GM19043 (cell line): ENCODE measurements around the gene PDIA4.
"Not testable (repeated sequence)": the region's sequence is repeated elsewhere in the genome, so short reads cannot be mapped to it uniquely, and the experiment has no call there.

ENCODE experiments used
- ATAC-seq: cut with Tn5 transposase; IDR thresholded peaks from one replicate; pipeline ENCODE4 v1.9.1; 2021; ENCODE audit warnings: low read depth; ENCODE audit not compliant: unreplicated experiment

Gene PDIA4

GRCh38 chr7:149038641-149039040 lies 10.3 kb upstream of the PDIA4 start:
- ATAC-seq: not testable (repeated sequence)

GRCh38 chr7:149036676-149037075 lies 8.4 kb upstream of the PDIA4 start:
- ATAC-seq: no peak

GRCh38 chr7:149031353-149031910 lies 3.1 kb upstream of the PDIA4 start:
- ATAC-seq: no peak

GRCh38 chr7:149030439-149030838 lies 2.1 kb upstream of the PDIA4 start:
- not testable (repeated sequence) for ATAC-seq

GRCh38 chr7:149027611-149028345 lies 527 bp downstream of the PDIA4 start:
- no peak for ATAC-seq

GRCh38 chr7:149027055-149027454 lies 1.2 kb downstream of the PDIA4 start:
- ATAC-seq: no peak

GRCh38 chr7:149023662-149024061 lies 4.6 kb downstream of the PDIA4 start:
- ATAC-seq: no peak

GRCh38 chr7:149022756-149023360 lies 5.4 kb downstream of the PDIA4 start:
- no peak for ATAC-seq

- ATAC-seq: no peak
Measured at GRCh38 chr7:149021725-149022062, 6.6 kb downstream of the PDIA4 start.

GRCh38 chr7:149020483-149020882 lies 7.8 kb downstream of the PDIA4 start:
- no peak for ATAC-seq

- ATAC-seq: no peak
Measured at GRCh38 chr7:149016876-149017275, 11.4 kb downstream of the PDIA4 start.

- ATAC-seq: no peak
Measured at GRCh38 chr7:149014309-149014708, 14.0 kb downstream of the PDIA4 start.

GRCh38 chr7:149013876-149014275 lies 14.4 kb downstream of the PDIA4 start:
- ATAC-seq: no peak

- not testable (repeated sequence) for ATAC-seq
Measured at GRCh38 chr7:149012730-149013129, 15.6 kb downstream of the PDIA4 start.

- ATAC-seq: no peak
Measured at GRCh38 chr7:149011491-149011890, 16.8 kb downstream of the PDIA4 start.

GRCh38 chr7:149010451-149010850 lies 17.9 kb downstream of the PDIA4 start:
- no peak for ATAC-seq

- no peak for ATAC-seq
Measured at GRCh38 chr7:149009527-149009926, 18.8 kb downstream of the PDIA4 start.

GRCh38 chr7:149007611-149008010 lies 20.7 kb downstream of the PDIA4 start:
- ATAC-seq: no peak

GRCh38 chr7:149007146-149007545 lies 21.2 kb downstream of the PDIA4 start:
- ATAC-seq: no peak

- ATAC-seq: no peak
Measured at GRCh38 chr7:149006345-149006725, 22.0 kb downstream of the PDIA4 start.

GRCh38 chr7:149005427-149006344 lies 22.6 kb downstream of the PDIA4 start:
- ATAC-seq: peak; percentile 75
